GM18867 (cell line): Measurements from ENCODE around the gene B9D1.

Experiments
- ATAC-seq: cut with Tn5 transposase; IDR thresholded peaks from one replicate; pipeline ENCODE4 v1.9.1; 2021; ENCODE audit warnings: mild to moderate bottlenecking, moderate library complexity; ENCODE audit not compliant: unreplicated experiment

Gene B9D1

DNA sequence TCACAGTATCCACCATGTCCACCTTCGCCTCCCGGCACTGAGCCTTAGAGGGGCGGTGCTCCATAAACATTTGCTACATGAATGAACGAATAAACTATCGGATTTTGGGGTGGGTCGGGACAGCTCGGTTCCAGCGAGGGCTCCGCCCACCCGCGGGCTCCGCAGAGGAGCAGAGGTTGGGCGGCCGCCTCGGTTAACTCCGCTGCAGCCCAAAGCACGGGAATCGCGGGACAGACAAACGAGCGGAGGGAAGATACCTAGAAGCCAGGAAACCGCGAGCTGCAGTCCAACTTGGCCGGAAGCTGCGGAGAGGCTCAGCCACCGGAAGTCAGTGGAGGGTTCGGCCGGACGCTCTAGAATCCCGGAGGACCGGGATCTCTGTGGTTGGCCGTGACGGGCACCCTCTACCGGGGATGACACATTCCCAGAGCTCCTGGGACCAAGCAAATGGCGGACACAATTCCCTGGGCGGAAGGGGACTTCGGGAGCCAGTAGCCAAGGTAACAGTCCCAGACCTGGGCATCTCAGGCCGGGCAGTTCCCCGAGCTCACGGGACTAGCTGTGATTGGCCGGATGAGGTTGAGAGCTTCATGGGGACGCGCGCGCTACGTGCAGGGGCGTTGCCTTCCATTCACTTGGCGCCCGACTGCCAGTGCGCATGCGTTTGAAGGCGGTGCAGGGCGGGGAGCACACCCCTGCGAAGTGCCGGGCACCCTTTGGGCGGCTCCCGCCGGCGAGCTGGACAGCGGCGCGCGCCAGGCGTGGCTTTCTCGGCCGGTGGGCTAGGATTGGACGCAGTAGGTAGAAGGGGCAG lies 15.3 kb upstream of the B9D1 start:
- peak; percentile 89 for ATAC-seq

GRCh38 chr17:19376811-19377210 lies 14.3 kb upstream of the B9D1 start:
- ATAC-seq: no peak

- no peak for ATAC-seq
These were observed 13.2 kb upstream of the B9D1 start for GRCh38 chr17:19375732-19376131.

DNA sequence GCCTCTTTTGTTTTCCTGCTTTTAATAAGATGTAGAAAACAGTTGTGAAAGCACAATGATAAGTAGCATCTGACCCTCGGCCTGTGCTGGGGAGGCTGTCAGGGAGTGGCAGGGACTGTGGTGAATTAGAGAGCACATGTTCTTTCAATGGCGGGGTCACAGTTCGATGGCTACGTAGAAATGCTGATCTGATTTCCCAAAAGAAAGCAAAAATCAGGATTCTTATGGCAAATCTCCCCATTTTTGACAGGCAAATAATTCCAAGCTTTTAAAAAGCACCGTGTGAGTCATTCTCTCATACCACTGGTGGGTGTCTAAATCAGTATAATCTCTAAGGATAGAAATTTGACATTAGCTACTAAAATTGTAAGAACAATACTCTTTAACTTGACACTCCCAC lies 11.6 kb upstream of the B9D1 start:
- no peak for ATAC-seq

DNA sequence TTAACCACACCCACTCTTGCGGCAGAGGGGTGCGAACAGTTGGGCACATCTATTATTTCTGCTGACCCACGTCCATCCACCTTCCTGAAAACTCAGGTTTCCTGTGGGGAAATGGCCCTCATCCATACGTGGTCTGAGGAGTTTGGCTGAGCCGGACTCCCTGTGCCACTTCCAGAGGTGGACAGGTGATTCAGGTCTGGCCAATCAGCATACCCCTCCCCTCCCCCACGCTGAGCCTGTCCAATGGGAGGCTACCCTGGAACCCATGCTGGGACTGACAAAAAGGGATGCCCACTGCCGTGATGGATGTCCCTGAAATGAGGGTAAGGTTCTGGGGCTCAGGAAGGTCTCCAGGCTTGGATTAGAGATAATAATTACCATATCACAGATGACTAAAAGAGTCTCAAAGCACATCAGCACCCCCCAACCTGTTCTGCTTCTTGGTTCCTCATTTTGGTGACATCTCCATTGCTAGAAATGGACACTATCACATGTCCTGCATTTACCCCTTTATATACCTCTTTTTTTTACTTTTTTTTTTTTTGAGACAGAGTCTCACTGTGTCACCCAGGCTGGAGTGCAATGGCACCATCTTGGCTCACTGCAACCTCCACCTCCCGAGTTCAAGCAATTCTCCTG lies 10.5 kb upstream of the B9D1 start:
- no peak for ATAC-seq

DNA sequence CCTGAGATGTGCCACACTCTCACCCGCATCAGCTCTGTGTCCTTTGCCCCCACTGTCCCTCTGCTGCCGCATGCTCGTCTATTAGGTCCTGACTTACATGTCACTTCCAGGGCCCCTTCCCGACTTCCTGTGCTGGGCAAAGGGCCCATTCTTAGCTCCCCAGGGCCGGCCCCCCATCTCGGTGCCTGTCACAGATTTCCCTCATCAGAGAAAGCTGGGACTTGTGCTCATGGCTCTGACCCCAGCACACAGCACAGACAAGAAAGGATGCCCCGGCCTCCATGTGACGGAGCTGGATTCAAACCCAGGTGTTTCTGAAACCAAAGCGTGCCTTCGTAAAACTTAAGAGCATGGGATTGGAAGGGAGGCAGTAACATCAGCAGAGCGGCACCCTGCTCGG lies 9.9 kb upstream of the B9D1 start:
- ATAC-seq: no peak

- no peak for ATAC-seq
These were observed 9.5 kb upstream of the B9D1 start for GRCh38 chr17:19372011-19372370.

- no peak for ATAC-seq
These were observed 8.9 kb upstream of the B9D1 start for GRCh38 chr17:19371259-19372010.

- no peak for ATAC-seq
These were observed 8.0 kb upstream of the B9D1 start for GRCh38 chr17:19370493-19370960.

DNA sequence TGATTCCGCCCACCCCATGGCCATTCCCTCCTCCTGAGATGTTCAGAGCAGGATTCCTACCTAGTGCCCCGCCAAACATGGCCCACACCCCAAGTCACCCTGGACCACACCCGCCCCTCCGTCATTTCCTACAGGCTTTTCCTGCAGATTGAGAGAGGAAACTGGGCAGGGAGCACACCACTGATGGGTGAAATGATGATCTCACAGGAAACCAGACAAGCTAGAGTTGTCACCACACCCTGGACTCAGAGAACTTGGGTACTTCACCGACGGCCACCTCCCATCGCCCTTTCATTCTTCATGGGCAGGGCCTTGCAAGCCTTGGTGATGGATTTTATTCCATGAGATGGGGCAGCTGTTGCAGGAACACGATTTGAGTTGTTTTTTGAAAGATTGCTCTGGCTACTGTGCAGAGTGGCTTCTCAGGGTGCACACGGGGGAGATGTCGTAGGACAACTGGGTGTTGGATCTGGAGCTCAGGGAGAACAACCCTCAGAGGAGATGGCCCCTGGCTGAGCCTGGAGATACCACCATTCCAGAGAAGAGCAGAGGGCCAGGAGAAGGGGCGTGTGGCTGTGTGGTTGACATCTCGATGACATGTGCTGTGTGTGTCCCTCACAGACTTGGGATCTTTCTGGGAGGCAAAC lies 7.4 kb upstream of the B9D1 start:
- no peak for ATAC-seq

GRCh38 chr17:19369107-19369778 lies 6.7 kb upstream of the B9D1 start:
- no peak for ATAC-seq

DNA sequence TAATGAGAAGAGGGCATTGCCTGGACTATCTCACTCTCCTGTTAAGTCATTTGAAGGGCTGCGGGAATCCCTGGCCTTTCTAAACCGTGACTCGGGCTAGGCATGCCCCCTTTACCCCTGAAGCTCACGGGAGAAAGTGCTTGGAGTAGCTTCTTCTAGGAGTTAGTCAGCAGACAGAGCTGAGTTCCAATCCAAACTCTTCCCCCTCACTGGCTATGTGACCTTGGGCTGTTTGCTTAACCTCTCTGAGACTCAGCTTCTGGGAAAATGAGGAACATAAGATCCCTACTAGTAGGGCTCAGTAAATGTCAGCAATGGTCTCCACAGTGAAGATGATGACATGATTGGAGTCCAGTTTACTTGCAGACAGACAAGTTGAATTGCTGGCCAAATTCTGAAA lies 5.7 kb upstream of the B9D1 start:
- no peak for ATAC-seq

DNA sequence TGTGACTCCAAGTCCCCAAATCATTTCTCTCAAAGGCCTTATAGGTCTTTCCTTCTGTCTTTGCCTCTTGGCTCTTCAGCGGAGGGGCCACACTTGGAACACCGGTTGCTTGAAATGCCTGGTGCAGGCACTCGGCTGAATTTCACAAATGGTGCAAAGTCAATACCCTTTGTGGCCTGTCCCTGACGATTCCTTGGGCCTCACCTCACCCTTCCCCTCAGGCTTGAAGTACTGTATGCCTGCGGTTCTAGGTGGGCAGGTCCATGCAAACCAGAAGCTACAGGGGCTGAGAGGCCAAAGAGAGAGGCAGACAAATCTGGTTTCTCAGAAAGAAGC lies 4.1 kb upstream of the B9D1 start:
- ATAC-seq: no peak

GRCh38 chr17:19365833-19366636 lies 3.5 kb upstream of the B9D1 start:
- ATAC-seq: no peak

DNA sequence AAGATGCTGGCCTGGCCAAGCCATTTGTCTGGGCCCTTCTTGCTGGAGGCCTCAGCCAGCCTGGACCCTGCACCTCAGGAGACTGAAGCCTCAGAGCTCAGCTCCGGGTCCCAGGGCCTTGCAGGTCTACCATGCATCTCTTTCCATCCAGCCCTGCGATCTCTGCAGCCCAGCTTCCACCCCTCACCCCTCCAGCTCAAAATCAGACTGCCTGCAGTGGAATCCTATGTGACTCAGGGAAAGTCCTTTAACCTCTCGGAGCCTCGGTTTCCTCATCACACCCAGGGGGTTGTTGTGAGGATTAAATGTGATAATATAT lies 2.9 kb upstream of the B9D1 start:
- ATAC-seq: no peak

DNA sequence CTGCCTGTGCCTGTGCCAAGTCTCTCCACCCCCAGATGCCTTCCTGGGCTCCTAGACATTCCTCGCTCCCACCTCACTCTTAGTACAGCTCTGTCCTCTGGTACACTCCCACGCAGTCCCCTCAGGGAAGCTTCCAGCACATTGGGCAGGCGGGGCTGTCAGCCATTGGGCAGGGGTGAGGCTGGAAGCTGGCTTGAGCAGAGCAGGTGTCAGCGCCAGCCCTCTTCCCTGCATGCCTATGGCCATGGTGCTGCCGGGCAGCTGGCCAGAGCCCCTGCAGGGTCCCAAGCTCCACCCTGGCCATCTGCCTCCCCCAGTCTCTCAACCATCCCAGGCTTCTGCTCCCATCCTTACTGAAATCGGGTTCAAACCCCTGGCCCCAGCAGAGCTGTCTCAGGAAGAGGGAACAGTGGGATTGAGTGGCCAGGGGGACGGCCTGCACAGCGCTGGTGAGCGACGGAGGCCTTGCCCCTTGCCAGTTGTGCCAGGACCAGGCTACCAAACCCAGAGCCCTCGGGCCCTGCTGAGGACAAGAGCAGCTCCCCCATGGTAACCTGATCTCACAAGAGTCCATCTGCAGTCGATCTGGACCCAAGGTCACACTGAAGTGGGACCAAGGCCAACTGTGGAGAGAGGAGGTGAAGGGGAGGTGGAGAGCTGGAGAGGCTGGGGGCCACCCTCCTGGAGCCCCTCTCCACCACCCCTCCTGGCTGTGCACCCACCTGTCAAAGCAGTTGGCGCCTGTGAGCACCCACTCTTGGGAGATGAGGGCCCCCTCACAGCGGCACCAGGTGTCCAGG lies 2.4 kb upstream of the B9D1 start:
- ATAC-seq: no peak

DNA sequence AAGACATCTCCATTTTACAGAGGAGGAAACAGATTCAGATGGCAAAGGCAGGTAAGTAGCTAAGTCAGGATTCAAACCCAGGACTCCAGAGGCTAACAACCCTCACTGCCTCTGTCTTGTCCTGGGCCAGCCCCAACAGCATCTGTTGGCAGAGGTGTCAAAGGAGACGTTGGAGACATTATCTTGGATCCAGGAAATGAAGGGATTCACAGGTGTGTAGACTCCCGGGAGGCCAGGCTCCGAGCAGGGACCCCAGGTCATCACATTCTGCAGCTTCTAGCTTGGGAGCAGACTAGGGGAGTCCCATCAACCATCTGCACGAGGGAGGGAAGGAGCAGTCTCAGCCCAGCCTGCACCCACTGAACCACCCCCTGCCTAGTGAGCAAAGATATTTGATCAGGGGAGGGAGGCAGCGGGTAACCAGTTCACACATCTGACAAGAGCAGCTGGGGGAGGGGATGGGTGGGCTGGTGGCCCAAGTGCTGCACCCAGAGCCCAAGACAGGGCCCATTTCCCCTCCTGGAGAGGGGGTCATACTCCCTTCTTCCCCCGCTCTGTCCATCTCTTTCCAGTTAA lies 1.0 kb upstream of the B9D1 start:
- no peak for ATAC-seq

GRCh38 chr17:19363114-19363438 lies 553 bp upstream of the B9D1 start:
- no peak for ATAC-seq

GRCh38 chr17:19361944-19362276 lies 613 bp downstream of the B9D1 start:
- ATAC-seq: no peak
